Panc1 (cell line): ENCODE measurements around the gene COASY.

Experiments used
- CTCF ChIP-seq: fragments of 450-650 bp; IDR thresholded peaks from 2 replicates; pipeline ENCODE4 v1.5.1; 2017; ENCODE audit warnings: mild to moderate bottlenecking
- REST ChIP-seq, 2 experiments: IDR thresholded peaks; 2 replicates each; pipeline ENCODE4 v1.6.1; 2011 to 2012; ENCODE audit warnings: low read depth in 2 of 2, control low read depth in 1 of 2, low read length in 1 of 2, mild to moderate bottlenecking in 1 of 2, moderate library complexity in 1 of 2; ENCODE audit not compliant: insufficient read depth in 1 of 2

GRCh38 chr17:42527932-42528331, 34.0 kb upstream of the COASY start:
- TF ChIP-seq CTCF (no peak), REST (IDR thresholded peaks at IDR 0.05; ENCODE audit: insufficient read depth in 1 of 2, low read depth in 2 of 2, low read length in 1 of 2) (no peak)
